GM10266 (cell line): ENCODE data around the gene SPOUT1.
A peak's percentile ranks its signal among the peaks of the same experiment; 100 is the strongest.
"Not testable (repeated sequence)": the region's sequence is repeated elsewhere in the genome, so short reads cannot be mapped to it uniquely, and the experiment has no call there.

ENCODE experiments used
- DNase-seq: peaks from one replicate; pipeline ENCODE4 v3.0.0; 2012; ENCODE audit errors: extremely low spot score
- TF ChIP-seq, protein P1 (sequence below): IDR thresholded peaks from 2 replicates; pipeline ENCODE4 v1.5.1; 2012; ENCODE audit warnings: mild to moderate bottlenecking, low read depth; ENCODE audit not compliant: control insufficient read depth, insufficient read depth; ENCODE audit errors: missing control alignments

The SPOUT1 gene

DNA sequence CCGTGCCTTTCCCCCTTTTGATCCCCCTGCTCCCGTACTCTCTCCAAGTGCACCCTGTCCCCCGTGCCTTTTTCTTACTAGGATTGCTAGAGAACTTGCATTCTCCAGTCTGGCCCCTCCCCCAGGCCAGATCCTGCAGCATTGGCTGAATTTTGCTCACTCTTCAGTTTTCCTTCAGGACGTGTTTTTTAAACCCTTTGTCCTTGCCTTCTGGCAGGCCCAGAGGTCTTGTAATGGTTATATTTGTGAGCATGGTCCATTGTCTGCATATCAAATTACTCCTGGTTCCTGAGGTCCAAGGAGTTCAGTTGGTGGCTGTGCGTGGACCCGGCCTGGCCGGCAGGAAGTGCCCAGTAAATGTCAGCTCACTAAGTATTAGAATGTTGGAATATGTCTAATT is 41.9 kb downstream of the SPOUT1 start:
- no peak for DNase-seq
- TF ChIP-seq, protein P1, sequence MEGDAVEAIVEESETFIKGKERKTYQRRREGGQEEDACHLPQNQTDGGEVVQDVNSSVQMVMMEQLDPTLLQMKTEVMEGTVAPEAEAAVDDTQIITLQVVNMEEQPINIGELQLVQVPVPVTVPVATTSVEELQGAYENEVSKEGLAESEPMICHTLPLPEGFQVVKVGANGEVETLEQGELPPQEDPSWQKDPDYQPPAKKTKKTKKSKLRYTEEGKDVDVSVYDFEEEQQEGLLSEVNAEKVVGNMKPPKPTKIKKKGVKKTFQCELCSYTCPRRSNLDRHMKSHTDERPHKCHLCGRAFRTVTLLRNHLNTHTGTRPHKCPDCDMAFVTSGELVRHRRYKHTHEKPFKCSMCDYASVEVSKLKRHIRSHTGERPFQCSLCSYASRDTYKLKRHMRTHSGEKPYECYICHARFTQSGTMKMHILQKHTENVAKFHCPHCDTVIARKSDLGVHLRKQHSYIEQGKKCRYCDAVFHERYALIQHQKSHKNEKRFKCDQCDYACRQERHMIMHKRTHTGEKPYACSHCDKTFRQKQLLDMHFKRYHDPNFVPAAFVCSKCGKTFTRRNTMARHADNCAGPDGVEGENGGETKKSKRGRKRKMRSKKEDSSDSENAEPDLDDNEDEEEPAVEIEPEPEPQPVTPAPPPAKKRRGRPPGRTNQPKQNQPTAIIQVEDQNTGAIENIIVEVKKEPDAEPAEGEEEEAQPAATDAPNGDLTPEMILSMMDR: no peak

DNA sequence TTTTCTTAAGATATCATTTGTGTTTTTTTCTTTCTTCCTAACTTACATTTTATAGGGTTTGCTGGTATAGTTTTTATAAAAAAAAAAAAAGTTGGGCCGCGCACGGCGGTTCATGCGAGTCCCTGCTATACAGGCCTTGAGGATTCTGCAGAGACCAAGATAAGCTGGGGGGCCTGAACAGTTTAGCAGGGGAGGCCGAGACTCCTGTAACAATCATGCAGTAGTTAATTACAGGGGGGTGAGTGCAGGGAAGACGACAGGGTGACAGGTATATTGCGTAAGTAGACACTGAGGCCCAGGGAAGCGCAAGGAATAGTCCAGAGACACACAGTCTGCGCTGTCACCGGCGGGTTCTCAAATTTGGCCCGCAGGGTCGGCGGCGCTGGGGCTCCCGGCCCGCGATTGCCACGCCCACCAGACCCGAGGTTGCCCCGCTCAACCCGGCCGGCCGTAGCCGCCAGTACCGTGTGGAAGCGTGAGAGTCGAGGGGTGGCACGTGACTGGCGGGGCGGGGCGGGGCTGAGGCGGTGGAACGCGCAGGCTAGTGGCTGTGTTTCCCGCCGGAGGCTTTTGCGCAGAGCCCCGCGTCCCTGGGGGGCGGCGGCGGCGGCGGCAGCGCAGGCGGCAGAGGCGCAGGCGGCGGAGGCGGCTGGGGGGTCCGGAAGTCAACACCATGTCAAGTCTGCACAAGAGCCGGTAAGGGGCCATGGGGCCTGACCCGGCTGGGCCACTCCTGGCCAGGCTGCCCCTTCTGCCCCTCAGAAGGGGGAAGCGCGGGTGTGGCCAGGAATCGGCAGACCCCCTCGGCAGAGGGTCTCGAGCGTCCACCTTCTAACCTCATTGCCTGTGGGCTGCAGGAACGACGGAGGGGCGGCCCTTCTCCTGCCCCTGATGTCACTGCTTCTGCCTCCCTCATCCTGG is 42.7 kb downstream of the SPOUT1 start, which contains the start of gene TBC1D13:
Gene TBC1D13, plus strand, starts transcription at position 573 of the 921 bp plus-strand sequence. Its CDS starts 101 bp downstream, at position 674.
- TF ChIP-seq, protein P1: no peak
- peak; percentile 97 for DNase-seq

DNA sequence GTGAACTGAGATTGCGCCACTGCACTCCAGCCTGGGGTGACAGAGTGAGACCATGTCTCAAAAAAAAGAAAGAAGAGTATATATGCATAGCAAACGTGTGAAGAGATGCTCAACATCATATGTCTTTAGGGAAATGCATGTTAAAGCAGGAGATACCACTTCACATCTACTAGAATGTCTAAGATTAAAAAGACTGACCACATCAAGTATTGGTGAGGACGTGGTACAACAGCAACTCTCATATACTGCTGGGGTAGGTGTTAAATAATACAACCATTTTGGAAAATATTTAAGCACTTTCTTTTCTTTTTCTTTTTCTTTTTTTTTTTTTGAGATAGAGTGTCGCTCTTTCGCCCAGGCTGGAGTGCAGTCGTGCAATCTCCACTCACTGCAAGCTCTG is 44.2 kb downstream of the SPOUT1 start:
- DNase-seq: no peak
- TF ChIP-seq, protein P1: no peak

DNA sequence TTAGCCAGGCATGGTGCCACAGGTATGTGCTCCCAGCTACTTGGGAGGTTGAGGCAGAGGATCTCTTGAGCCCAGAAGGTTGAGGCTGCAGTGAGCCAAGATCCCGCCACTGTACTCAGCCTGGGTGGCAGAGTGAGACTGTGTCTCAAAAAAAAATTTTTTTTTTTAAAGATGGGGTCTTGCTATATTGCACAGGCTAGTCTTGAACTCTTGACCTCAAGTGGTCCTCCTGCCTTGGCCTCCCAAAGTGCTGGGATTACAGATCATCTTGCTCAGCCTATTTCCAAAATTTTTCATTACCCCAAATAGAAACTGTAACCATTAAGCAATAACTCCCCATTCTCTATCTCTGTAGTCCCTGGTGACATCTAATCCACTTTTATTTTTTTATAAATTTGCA is 46.9 kb downstream of the SPOUT1 start:
- no peak for DNase-seq

DNA sequence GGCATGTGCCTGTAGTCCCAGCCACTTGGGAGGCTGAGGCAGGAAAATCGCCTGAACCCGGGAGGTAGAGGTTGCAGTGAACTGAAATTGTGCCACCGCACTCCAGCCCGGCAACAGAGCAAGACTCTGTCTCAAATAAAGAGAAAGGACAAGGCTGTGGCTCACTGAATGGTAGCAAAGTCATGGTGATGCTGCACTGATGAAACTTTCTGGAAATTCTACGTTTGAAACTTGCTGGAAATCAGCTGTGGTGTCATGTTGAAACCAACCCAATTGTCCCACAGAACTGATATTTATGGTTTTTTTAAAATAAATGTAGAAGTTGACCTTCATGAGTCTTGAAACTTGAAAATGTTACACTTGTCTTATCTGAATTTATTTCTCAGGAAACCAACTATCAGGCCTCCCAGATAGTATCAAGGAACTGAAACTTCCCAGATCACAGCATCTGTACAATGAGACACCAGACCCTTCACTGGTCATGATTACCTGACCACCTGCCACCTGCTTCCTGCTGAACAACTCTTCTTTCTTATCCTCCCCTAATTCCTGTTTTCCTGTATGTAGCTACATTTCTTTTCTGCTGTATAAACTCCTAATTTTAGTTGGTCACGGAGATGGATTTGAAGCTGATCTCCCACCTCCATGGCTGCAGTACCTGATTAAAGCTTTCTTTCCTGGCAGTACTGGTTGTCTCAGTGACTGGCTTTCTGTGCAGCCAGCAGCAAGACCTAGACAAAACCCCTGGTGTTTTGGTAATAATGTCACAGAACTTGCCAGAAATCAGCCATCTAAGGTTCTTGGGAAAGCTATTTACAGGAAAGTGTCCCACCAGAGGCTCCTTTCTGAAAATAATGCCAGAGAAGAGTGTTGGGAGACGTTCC is 48.2 kb downstream of the SPOUT1 start:
- TF ChIP-seq, protein P1: no peak
- no peak for DNase-seq

More for the DNA sequence above, 46.9 kb downstream of the SPOUT1 start:
- TF ChIP-seq, protein P1: no peak

DNA sequence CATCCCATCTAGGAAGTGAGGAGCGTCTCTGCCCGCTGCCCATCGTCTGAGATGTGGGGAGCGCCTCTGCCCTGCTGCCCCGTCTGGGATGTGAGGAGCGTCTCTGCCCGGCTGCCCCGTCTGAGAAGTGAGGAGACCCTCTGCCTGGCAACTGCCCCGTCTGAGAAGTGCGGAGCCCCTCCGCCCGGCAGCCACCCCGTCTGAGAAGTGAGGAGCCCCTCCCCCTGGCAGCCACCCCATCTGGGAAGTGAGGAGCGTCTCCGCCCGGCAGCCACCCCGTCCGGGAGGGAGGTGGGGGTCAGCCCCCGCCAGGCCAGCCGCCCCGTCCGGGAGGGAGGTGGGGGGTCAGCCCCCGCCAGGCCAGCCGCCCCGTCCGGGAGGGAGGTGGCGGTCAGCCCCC is 49.5 kb downstream of the SPOUT1 start:
- not testable (repeated sequence) for DNase-seq

DNA sequence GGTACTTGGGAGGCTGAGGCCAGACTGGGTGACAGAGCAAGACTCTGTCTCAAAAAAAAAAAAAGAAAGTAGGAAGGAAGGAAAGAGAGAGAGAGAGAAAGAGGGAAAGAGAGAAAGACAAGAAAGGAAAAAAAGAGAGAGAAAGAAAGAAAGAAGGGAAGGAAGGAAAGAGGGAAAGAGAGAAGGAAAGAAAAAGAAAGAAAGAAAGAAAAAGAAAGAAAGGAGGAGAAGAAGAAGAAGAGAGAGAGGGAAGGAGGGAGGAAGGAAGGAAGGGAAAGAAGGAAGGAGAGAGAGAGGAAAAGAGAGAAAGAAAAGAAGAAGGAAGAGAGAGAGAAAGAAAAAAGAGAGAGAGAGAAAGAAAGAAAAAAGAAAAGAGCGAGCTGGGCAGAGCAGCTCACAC is 54.8 kb downstream of the SPOUT1 start:
- TF ChIP-seq, protein P1: no peak
- no peak for DNase-seq
